DOHH2 (cell line): ENCODE data around the gene MTARC2.

ENCODE experiments used
- EZH2phosphoT487 ChIP-seq: fragments of 200-600 bp; sonication (generic); IDR thresholded peaks from 2 replicates; pipeline ENCODE4 v1.6.1; 2017; ENCODE audit warnings: borderline replicate concordance, mild to moderate bottlenecking, antibody characterized with exemption, low read length, moderate library complexity, mixed read lengths
- TF ChIP-seq, protein P1 (sequence below): fragments of 200-600 bp; sonication (generic); IDR thresholded peaks from one replicate; pipeline ENCODE4 v1.5.1; 2014; ENCODE audit warnings: antibody characterized with exemption, mild to moderate bottlenecking, low read depth, low read length; ENCODE audit not compliant: poor library complexity, severe bottlenecking

DNA sequence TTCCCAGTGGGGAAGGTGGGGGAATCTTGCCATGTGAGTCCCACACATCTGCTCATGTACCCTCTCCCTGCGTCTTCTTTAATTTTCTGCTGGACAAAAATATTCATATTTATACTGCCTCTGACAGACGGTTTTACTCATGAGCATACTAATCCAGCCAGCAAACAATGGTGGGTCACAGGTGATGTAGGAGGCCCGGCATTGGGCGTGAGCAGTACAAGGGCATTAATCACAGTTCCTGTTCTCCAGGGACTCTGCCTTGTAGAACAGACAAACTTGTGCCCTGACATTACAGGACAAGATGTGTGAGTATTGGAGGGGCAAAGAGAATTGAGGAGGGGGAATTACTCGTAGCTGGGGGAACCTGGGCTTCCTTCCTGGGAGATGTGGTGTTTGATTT, 63.6 kb downstream of the MTARC2 start:
- TF ChIP-seq EZH2phosphoT487, result no peak
- TF ChIP-seq, protein P1, sequence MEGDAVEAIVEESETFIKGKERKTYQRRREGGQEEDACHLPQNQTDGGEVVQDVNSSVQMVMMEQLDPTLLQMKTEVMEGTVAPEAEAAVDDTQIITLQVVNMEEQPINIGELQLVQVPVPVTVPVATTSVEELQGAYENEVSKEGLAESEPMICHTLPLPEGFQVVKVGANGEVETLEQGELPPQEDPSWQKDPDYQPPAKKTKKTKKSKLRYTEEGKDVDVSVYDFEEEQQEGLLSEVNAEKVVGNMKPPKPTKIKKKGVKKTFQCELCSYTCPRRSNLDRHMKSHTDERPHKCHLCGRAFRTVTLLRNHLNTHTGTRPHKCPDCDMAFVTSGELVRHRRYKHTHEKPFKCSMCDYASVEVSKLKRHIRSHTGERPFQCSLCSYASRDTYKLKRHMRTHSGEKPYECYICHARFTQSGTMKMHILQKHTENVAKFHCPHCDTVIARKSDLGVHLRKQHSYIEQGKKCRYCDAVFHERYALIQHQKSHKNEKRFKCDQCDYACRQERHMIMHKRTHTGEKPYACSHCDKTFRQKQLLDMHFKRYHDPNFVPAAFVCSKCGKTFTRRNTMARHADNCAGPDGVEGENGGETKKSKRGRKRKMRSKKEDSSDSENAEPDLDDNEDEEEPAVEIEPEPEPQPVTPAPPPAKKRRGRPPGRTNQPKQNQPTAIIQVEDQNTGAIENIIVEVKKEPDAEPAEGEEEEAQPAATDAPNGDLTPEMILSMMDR, result no peak
